HepG2 (cell line): ENCODE data around the gene SYNGAP1.

Experiments used
- DPF2 ChIP-seq: sonication (generic); formaldehyde crosslinking; IDR thresholded peaks from 2 replicates; pipeline ENCODE4 v1.4.0; 2020; ENCODE audit warnings: mild to moderate bottlenecking, low read depth, missing genetic modification reagents, borderline replicate concordance
- EHMT2 ChIP-seq: fragments of 200-600 bp; sonication (generic); IDR thresholded peaks from 2 replicates; pipeline ENCODE4 v1.7.0; 2017; ENCODE audit warnings: antibody characterized with exemption, low read depth, low read length, borderline replicate concordance
- EP300 ChIP-seq, 3 experiments: sonication (generic) in 1 of 3; formaldehyde crosslinking in 1 of 3; IDR thresholded peaks; 2 replicates each; pipeline versions ENCODE4 v1.5.1 to v1.6.1; 2011 to 2020; ENCODE audit warnings: low read depth in 2 of 3, low read length in 2 of 3, borderline replicate concordance in 1 of 3, improper control_type of control experiment in 1 of 3, mild to moderate bottlenecking in 1 of 3, missing genetic modification reagents in 1 of 3, moderate library complexity in 1 of 3
- EZH2 ChIP-seq: conservative IDR thresholded peaks from 2 replicates; pipeline ENCODE4 v1.6.1; 2012; ENCODE audit warnings: mild to moderate bottlenecking, low read depth, low read length, moderate library complexity
- JUND ChIP-seq: sonication (generic); formaldehyde crosslinking; IDR thresholded peaks from 2 replicates; pipeline ENCODE4 v1.8.0; 2022; ENCODE audit warnings: mild to moderate bottlenecking, missing genetic modification reagents
- PTBP1 ChIP-seq: fragments of 200-400 bp; formaldehyde crosslinking; IDR thresholded peaks from 2 replicates; pipeline ENCODE4 v1.6.1; 2018; ENCODE audit warnings: low read length, low read depth; ENCODE audit not compliant: poor library complexity, severe bottlenecking
- SSRP1 ChIP-seq: IDR thresholded peaks from 2 replicates; pipeline ENCODE4 v1.6.1; 2016; ENCODE audit warnings: control low read depth
- ZNF333 ChIP-seq: sonication (generic); formaldehyde crosslinking; IDR thresholded peaks from 2 replicates; pipeline ENCODE4 v1.4.0; 2020; ENCODE audit warnings: mild to moderate bottlenecking, missing genetic modification reagents, borderline replicate concordance
- TF ChIP-seq, protein P1 (sequence below), 2 experiments: IDR thresholded peaks; 2 replicates each; pipeline ENCODE4 v1.6.1; 2011 to 2012; ENCODE audit warnings: low read length in 2 of 2, borderline replicate concordance in 1 of 2, low read depth in 1 of 2, mild to moderate bottlenecking in 1 of 2, moderate library complexity in 1 of 2
- TF ChIP-seq, protein P2 (sequence below): sonication (generic); formaldehyde crosslinking; IDR thresholded peaks from 2 replicates; pipeline ENCODE4 v1.4.0; 2020; ENCODE audit warnings: missing genetic modification reagents
- TF ChIP-seq, protein P3 (sequence below): sonication (generic); formaldehyde crosslinking; IDR thresholded peaks from 2 replicates; pipeline ENCODE4 v1.5.0; 2020; ENCODE audit warnings: mild to moderate bottlenecking, missing genetic modification reagents, moderate library complexity

DNA sequence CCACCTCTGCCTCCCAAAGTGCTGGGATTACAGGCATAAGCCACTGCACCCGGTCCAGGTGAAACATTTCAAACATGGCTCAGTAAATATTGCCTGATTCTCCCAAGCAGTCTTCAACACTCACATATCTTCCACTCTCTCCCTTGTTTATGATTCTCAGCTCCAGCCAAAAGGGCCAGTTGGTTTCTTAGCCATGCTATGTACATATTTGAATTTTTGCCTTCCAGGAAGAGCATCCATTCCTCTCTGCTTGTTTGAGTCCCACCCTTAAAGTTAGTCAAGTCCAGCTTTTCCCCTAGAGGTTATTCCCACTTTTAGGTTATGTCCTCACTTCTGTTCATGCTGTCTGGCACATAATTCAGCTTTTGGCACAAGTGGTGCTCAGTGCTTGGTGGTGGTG is 22.3 kb upstream of the SYNGAP1 start:
- TF ChIP-seq EP300 (IDR thresholded peaks at IDR 0.05; ENCODE audit: low read depth in 2 of 2, low read length in 2 of 2) (no peak), EP300 (CRISPR knock-in tag; IDR thresholded peaks at IDR 0.05; ENCODE audit: borderline replicate concordance) (no peak), JUND (CRISPR knock-in tag) (no peak), DPF2 (CRISPR knock-in tag) (no peak), SSRP1 (no peak), EHMT2 (no peak), ZNF333 (CRISPR knock-in tag) (no peak), PTBP1 (no peak), EZH2 (no peak)
- TF ChIP-seq, protein P1, sequence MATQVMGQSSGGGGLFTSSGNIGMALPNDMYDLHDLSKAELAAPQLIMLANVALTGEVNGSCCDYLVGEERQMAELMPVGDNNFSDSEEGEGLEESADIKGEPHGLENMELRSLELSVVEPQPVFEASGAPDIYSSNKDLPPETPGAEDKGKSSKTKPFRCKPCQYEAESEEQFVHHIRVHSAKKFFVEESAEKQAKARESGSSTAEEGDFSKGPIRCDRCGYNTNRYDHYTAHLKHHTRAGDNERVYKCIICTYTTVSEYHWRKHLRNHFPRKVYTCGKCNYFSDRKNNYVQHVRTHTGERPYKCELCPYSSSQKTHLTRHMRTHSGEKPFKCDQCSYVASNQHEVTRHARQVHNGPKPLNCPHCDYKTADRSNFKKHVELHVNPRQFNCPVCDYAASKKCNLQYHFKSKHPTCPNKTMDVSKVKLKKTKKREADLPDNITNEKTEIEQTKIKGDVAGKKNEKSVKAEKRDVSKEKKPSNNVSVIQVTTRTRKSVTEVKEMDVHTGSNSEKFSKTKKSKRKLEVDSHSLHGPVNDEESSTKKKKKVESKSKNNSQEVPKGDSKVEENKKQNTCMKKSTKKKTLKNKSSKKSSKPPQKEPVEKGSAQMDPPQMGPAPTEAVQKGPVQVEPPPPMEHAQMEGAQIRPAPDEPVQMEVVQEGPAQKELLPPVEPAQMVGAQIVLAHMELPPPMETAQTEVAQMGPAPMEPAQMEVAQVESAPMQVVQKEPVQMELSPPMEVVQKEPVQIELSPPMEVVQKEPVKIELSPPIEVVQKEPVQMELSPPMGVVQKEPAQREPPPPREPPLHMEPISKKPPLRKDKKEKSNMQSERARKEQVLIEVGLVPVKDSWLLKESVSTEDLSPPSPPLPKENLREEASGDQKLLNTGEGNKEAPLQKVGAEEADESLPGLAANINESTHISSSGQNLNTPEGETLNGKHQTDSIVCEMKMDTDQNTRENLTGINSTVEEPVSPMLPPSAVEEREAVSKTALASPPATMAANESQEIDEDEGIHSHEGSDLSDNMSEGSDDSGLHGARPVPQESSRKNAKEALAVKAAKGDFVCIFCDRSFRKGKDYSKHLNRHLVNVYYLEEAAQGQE (IDR thresholded peaks at IDR 0.05; ENCODE audit: borderline replicate concordance in 1 of 2, low read depth in 1 of 2, low read length in 2 of 2): no peak
- TF ChIP-seq, protein P2, sequence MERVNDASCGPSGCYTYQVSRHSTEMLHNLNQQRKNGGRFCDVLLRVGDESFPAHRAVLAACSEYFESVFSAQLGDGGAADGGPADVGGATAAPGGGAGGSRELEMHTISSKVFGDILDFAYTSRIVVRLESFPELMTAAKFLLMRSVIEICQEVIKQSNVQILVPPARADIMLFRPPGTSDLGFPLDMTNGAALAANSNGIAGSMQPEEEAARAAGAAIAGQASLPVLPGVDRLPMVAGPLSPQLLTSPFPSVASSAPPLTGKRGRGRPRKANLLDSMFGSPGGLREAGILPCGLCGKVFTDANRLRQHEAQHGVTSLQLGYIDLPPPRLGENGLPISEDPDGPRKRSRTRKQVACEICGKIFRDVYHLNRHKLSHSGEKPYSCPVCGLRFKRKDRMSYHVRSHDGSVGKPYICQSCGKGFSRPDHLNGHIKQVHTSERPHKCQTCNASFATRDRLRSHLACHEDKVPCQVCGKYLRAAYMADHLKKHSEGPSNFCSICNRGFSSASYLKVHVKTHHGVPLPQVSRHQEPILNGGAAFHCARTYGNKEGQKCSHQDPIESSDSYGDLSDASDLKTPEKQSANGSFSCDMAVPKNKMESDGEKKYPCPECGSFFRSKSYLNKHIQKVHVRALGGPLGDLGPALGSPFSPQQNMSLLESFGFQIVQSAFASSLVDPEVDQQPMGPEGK (CRISPR knock-in tag): no peak
- TF ChIP-seq, protein P3, sequence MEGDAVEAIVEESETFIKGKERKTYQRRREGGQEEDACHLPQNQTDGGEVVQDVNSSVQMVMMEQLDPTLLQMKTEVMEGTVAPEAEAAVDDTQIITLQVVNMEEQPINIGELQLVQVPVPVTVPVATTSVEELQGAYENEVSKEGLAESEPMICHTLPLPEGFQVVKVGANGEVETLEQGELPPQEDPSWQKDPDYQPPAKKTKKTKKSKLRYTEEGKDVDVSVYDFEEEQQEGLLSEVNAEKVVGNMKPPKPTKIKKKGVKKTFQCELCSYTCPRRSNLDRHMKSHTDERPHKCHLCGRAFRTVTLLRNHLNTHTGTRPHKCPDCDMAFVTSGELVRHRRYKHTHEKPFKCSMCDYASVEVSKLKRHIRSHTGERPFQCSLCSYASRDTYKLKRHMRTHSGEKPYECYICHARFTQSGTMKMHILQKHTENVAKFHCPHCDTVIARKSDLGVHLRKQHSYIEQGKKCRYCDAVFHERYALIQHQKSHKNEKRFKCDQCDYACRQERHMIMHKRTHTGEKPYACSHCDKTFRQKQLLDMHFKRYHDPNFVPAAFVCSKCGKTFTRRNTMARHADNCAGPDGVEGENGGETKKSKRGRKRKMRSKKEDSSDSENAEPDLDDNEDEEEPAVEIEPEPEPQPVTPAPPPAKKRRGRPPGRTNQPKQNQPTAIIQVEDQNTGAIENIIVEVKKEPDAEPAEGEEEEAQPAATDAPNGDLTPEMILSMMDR (CRISPR knock-in tag): no peak
